Measurements from ENCODE around the gene G6PC2.

DNA sequence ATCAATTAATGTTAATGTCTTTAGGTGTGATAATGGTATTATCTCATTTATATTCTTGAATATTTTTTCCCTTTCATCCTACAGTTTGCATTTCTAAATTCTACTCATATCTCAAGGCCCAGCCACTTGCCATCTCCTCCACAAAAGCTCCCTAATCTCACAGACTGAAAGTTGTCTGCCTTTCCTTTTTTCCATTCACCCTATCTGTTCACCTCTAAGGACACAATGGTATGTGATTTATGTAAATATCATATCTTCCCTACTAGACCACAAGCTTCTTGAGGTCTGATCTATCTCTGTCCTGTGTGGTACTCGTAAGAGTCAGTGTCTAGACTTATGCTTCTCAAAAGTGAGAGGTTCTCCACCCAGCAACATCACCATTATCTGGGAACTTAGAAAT, 7.0 kb upstream of the G6PC2 start:
- TF ChIP-seq, protein P1, sequence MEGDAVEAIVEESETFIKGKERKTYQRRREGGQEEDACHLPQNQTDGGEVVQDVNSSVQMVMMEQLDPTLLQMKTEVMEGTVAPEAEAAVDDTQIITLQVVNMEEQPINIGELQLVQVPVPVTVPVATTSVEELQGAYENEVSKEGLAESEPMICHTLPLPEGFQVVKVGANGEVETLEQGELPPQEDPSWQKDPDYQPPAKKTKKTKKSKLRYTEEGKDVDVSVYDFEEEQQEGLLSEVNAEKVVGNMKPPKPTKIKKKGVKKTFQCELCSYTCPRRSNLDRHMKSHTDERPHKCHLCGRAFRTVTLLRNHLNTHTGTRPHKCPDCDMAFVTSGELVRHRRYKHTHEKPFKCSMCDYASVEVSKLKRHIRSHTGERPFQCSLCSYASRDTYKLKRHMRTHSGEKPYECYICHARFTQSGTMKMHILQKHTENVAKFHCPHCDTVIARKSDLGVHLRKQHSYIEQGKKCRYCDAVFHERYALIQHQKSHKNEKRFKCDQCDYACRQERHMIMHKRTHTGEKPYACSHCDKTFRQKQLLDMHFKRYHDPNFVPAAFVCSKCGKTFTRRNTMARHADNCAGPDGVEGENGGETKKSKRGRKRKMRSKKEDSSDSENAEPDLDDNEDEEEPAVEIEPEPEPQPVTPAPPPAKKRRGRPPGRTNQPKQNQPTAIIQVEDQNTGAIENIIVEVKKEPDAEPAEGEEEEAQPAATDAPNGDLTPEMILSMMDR (IDR thresholded peaks at IDR 0.05; ENCODE audit: control extremely low read depth in 1 of 3, insufficient read depth in 1 of 3, low read depth in 1 of 3, low read length in 3 of 3), result no peak
- TF ChIP-seq CEBPB (IDR thresholded peaks at IDR 0.05; ENCODE audit: low read depth, low read length), result no peak
- TF ChIP-seq POLR2A (IDR thresholded peaks at IDR 0.05; ENCODE audit: control extremely low read depth in 1 of 2, low read depth in 2 of 2, low read length in 2 of 2), result no peak
- no peak for TF ChIP-seq HDAC2 (IDR thresholded peaks at IDR 0.05; ENCODE audit: borderline replicate concordance in 1 of 2, low read depth in 2 of 2, low read length in 2 of 2)
- TF ChIP-seq CHD2 (IDR thresholded peaks at IDR 0.05; ENCODE audit: low read length), result no peak
- no peak for TF ChIP-seq POLR2AphosphoS5 (IDR thresholded peaks at IDR 0.05; ENCODE audit: low read depth, low read length)
- TF ChIP-seq EP300 (IDR thresholded peaks at IDR 0.05; ENCODE audit: borderline replicate concordance in 1 of 2, low read depth in 2 of 2, low read length in 2 of 2), result no peak
- TF ChIP-seq CBX8 (IDR thresholded peaks at IDR 0.05; ENCODE audit: borderline replicate concordance, low read depth, low read length), result no peak
- no peak for TF ChIP-seq ATF2 (IDR thresholded peaks at IDR 0.05; ENCODE audit: low read length)
- TF ChIP-seq JUND (IDR thresholded peaks at IDR 0.05; ENCODE audit: low read length), result no peak
